Lower leg skin (tissue), 4 donors: ENCODE results near the gene TTC7B. TPM values are rescaled to one million over a fixed set of nuclear protein-coding genes. Genes with fewer than 3 reads are reported as not detected.

Source experiments
- DNase-seq, 2 donors: peaks; one replicate each; pipeline ENCODE4 v3.0.0-alpha.2; 2019; ENCODE audit warnings: low spot score in 2 of 2
- H3K4me3 ChIP-seq: fragments of 200-600 bp; sonication (generic); 2 replicates; pipeline ENCODE4 v1.5.1; 2017; ENCODE audit warnings: mild to moderate bottlenecking, low read depth; ENCODE audit not compliant: poor library complexity, severe bottlenecking
- POLR2A ChIP-seq, 2 donors: fragments of 450-650 bp; IDR thresholded peaks; one replicate each; pipeline ENCODE4 v1.6.1; 2016 to 2017; ENCODE audit warnings: antibody characterized with exemption in 2 of 2, mild to moderate bottlenecking in 1 of 2, moderate library complexity in 1 of 2
- WGBS, 2 donors: methylation state at CpG; one replicate each; pipeline ENCODE4 v1.1.5; 2018; 5-methylcytosine and 5-hydroxymethylcytosine counted together
- intact Hi-C: fragments of 100-400 bp; cut with DNase I; formaldehyde crosslinking; loops from one replicate; pipeline ENCODE4 v1.15.0; 2023; ENCODE audit warnings: low total_unique reads
- total RNA-seq, 4 donors: library from RNA; depleted of rRNA; stranded (reverse); fragments of >200 nt; gene quantifications; one replicate each; pipeline ENCODE4 v1.1.0, GENCODE V29; 2016
- TF ChIP-seq, protein P1 (sequence below), 3 donors: fragments of 450-650 bp; IDR thresholded peaks; one replicate each; pipeline ENCODE4 v1.5.1; 2016; ENCODE audit warnings: antibody characterized with exemption in 3 of 3, mild to moderate bottlenecking in 3 of 3, moderate library complexity in 2 of 3

Gene TTC7B
- total RNA-seq, 4 donors from 2014 or later: 10.3 to 28.7 (median 20.2) TPM

DNA sequence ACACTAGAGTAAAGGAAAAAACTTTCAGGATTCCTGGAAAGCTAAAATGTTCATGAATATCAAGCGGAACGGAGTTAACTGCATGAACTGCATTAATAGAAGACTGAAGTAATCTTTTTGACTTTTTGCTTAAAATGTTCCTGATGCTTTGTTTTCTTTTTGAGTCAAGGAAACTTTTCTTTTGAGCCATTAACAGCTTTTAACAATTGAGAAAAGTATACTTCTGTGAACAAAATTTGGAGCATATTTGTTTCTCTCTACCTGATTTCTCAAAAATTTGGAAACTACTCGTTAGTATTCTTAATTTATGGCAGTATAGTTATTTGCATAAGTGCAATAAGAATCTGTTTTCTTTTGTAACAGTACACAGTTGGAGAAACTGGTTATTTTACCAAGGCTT, 340.9 kb downstream of the TTC7B start:
- TF ChIP-seq, protein P1, sequence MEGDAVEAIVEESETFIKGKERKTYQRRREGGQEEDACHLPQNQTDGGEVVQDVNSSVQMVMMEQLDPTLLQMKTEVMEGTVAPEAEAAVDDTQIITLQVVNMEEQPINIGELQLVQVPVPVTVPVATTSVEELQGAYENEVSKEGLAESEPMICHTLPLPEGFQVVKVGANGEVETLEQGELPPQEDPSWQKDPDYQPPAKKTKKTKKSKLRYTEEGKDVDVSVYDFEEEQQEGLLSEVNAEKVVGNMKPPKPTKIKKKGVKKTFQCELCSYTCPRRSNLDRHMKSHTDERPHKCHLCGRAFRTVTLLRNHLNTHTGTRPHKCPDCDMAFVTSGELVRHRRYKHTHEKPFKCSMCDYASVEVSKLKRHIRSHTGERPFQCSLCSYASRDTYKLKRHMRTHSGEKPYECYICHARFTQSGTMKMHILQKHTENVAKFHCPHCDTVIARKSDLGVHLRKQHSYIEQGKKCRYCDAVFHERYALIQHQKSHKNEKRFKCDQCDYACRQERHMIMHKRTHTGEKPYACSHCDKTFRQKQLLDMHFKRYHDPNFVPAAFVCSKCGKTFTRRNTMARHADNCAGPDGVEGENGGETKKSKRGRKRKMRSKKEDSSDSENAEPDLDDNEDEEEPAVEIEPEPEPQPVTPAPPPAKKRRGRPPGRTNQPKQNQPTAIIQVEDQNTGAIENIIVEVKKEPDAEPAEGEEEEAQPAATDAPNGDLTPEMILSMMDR (IDR thresholded peaks at IDR 0.05): no peak
- no peak for TF ChIP-seq POLR2A (IDR thresholded peaks at IDR 0.05)
- intact Hi-C loops: no loop called here
- DNase-seq: no peak
- H3K4me3 ChIP-seq: no peak overlapping the region
- 68 to 86% methylated on average over 3 of the region's 3 CpGs for WGBS, 2 donors

Other genes with a start within 250 kb of the TTC7B start
- gene RPS6KA5, start 244.2 kb upstream of the TTC7B start, total RNA-seq: 10 to 100 TPM in 2 of 4 donors, 1 to 10 TPM in 2; 8.2 to 13.6 (median 10.2) TPM